T-helper 17 cell (primary cell): ENCODE measurements around the gene FARSA. TPM values are rescaled to one million over a fixed set of nuclear protein-coding genes. Genes with fewer than 3 reads are reported as not detected.

Experiments used
- ATAC-seq: fragments of 150-1000 bp; cut with Tn5 transposase; 2 replicates; pipeline ENCODE4 v1.10.0; 2021; ENCODE audit warnings: mild to moderate bottlenecking, moderate library complexity
- DNase-seq, 3 donors: peaks; one replicate each; pipeline versions ENCODE4 v3.0.0 to v3.0.0-alpha.2; 2020 to 2021
- H3K9me3 ChIP-seq: one replicate; pipeline ENCODE4 v1.7.0; 2013; ENCODE audit warnings: low read length, mild to moderate bottlenecking; ENCODE audit not compliant: control insufficient read depth, poor library complexity, severe bottlenecking
- H3K27ac Mint-ChIP-seq: one replicate; pipeline ENCODE4 v1.8.0; 2022; ENCODE audit warnings: mild to moderate bottlenecking, moderate library complexity, mixed read lengths
- H3K27me3 Mint-ChIP-seq: one replicate; pipeline ENCODE4 v1.8.0; 2022; ENCODE audit warnings: mixed read lengths
- H3K36me3 Mint-ChIP-seq: one replicate; pipeline ENCODE4 v1.8.0; 2022; ENCODE audit warnings: low read depth, mixed read lengths
- H3K4me1 Mint-ChIP-seq: one replicate; pipeline ENCODE4 v1.8.0; 2022; ENCODE audit warnings: mild to moderate bottlenecking, mixed read lengths
- H3K4me3 Mint-ChIP-seq: one replicate; pipeline ENCODE4 v1.8.0; 2022; ENCODE audit warnings: mild to moderate bottlenecking, moderate library complexity, mixed read lengths
- total RNA-seq, 4 donors: library from RNA in 2 of 4; stranded (reverse) in 2 of 4; gene quantifications; one replicate each; pipeline ENCODE4 v1.2.3 and lab custom pipeline; 2022 to 2026

The FARSA gene
- total RNA-seq, 2 donors from 2014 or later = 23.2 to 28.3 TPM

DNA sequence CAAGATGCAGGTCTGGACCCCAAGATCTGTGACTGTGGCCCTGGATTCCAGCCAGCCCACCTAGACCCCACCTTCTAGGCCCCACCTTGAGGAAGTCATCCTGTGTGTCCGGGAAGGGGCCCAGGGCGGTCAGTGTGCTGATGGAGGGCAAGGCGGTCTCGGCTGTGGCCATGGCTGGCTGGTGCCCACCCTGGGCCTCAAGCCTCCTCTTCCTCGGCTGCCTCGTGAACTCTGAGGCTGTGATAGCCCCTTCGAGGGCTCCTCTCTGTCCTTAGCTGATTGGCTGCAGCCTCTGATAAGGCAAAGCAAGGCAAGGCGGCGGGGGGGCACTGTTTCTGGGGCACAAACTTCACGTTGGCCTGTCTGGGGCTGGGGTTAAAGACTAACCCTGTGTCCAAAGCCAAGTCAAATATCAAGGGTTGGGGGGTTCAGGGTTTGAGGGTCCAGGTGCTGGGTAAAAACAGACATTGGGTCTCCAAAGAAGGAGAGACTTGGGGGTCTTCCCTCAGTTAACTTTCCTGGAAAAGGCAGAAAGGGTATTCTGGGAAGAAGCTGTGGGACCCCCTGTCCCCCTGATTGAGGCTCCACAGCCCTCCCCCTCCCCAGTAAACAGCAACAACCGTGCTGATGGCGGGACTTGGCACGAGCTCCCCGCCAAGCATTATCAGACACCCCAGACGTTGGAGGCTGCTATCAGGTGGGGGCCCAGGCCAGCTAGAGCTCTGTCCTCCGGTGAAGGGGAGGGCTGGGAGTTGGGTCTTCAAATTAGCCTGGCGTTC is 46.4 kb downstream of the FARSA start, which contains the start of gene KLF1:
KLF1 (minus strand) TSS at position 233 of the 779 bp plus-strand sequence; CDS start at position 172, 61 bp downstream.
- Mint-ChIP-seq H3K36me3 (peaks cover 5% of the 10 kb centered on the region), H3K27me3 (no peaks in the 10 kb centered on the region), H3K27ac (no peak within 1 kb of the TSS), H3K4me1 (peaks cover 27% of the 10 kb centered on the region), H3K4me3 (peak within 1 kb of the TSS; percentile 79)
- H3K9me3 ChIP-seq = no peaks in the 10 kb centered on the region
- no peak for ATAC-seq
- DNase-seq = no peak

- H3K9me3 ChIP-seq = no peaks in the 10 kb centered on the region
- Mint-ChIP-seq H3K36me3 (peaks cover 5% of the 10 kb centered on the region), H3K27me3 (no peaks in the 10 kb centered on the region), H3K4me1 (peaks cover 26% of the 10 kb centered on the region), H3K4me3 (peak overlapping the region; percentile 79), H3K27ac (no peak overlapping the region)
- no peak for ATAC-seq
- no peak for DNase-seq
Measured at GRCh38 chr19:12886651-12886968, 46.9 kb downstream of the FARSA start.

GRCh38 chr19:12885749-12886650 is 47.5 kb downstream of the FARSA start:
- peaks cover 23% of the 10 kb centered on the region for H3K4me1 Mint-ChIP-seq
- H3K27me3 Mint-ChIP-seq = no peaks in the 10 kb centered on the region
- H3K9me3 ChIP-seq = no peaks in the 10 kb centered on the region
- peaks cover 3% of the 10 kb centered on the region for H3K36me3 Mint-ChIP-seq
- DNase-seq = no peak
- H3K27ac Mint-ChIP-seq = no peak overlapping the region
- H3K4me3 Mint-ChIP-seq = peak overlapping the region; percentile 79
- ATAC-seq = no peak

- no peaks in the 10 kb centered on the region for H3K9me3 ChIP-seq
- Mint-ChIP-seq H3K4me3 (peak overlapping the region; percentile 78), H3K27me3 (no peaks in the 10 kb centered on the region), H3K36me3 (peaks cover 2% of the 10 kb centered on the region), H3K27ac (peak overlapping the region; percentile 0), H3K4me1 (peaks cover 24% of the 10 kb centered on the region)
- DNase-seq = peak; percentile 71 to 79 (median 72)
- peak; percentile 78 for ATAC-seq
Measured at GRCh38 chr19:12884926-12885748, 48.4 kb downstream of the FARSA start.

DNA sequence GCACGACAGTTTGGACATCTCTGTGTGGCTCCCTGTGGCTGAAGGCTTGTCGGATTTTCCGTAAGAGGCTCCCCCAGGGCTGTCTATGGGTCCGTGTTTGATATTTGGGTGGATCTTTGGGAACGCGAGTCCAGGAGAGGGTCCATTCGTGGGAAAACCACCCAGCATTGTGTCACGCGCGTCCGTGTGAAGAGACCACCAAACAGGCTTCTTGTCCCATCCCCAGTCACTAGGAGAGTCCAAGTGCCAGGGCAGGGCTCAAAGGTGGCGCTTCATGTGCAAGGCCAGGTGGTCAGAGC is 48.9 kb downstream of the FARSA start:
- Mint-ChIP-seq H3K4me1 (peaks cover 25% of the 10 kb centered on the region), H3K4me3 (peak overlapping the region; percentile 78), H3K27me3 (no peaks in the 10 kb centered on the region), H3K27ac (peak overlapping the region; percentile 0), H3K36me3 (peaks cover 2% of the 10 kb centered on the region)
- DNase-seq (no peak), ATAC-seq (no peak)
- no peaks in the 10 kb centered on the region for H3K9me3 ChIP-seq

- H3K27ac Mint-ChIP-seq = no peak overlapping the region
- H3K4me3 Mint-ChIP-seq = no peak overlapping the region
- H3K36me3 Mint-ChIP-seq = peaks cover 2% of the 10 kb centered on the region
- no peaks in the 10 kb centered on the region for H3K27me3 Mint-ChIP-seq
- H3K9me3 ChIP-seq = no peaks in the 10 kb centered on the region
- peaks cover 27% of the 10 kb centered on the region for H3K4me1 Mint-ChIP-seq
- ATAC-seq (no peak), DNase-seq (no peak)
Measured at GRCh38 chr19:12884202-12884601, 49.3 kb downstream of the FARSA start.

DNA sequence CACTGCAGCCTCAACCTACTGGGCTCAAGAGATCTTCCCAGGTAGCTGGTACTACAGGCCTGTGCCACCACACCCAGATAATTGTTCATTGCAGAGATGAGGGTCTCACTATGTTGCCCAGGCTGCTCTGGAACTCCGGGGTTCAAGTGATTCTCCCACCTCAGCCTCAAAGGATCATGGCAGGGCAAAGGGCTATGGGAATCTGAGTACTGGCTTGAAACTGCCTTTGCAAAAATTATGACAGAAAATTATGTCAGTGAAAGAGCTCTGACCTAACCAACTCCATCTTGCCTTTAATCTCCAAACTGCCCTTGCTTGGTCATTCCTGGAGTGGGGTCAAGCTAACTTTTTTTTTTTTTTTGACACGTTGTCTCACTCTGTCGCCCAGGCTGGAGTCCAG is 50.9 kb downstream of the FARSA start:
- H3K36me3 Mint-ChIP-seq = peaks cover 2% of the 10 kb centered on the region
- peaks cover 27% of the 10 kb centered on the region for H3K4me1 Mint-ChIP-seq
- ATAC-seq (no peak), DNase-seq (no peak)
- peak overlapping the region; percentile 92 for H3K4me3 Mint-ChIP-seq
- H3K27me3 Mint-ChIP-seq = no peaks in the 10 kb centered on the region
- H3K9me3 ChIP-seq = no peaks in the 10 kb centered on the region
- H3K27ac Mint-ChIP-seq = peak overlapping the region; percentile 90

GRCh38 chr19:12881172-12881808 is 52.2 kb downstream of the FARSA start, which contains the start of gene DNASE2:
DNASE2 (minus strand) TSS chr19:12881449; CDS start chr19:12881375, 74 bp downstream.
- DNase-seq (peak; percentile 76 to 84 (median 80)), ATAC-seq (peak; percentile 80)
- peak within 1 kb of the TSS; percentile 90 for H3K27ac Mint-ChIP-seq
- H3K36me3 Mint-ChIP-seq = peaks cover 2% of the 10 kb centered on the region
- H3K4me3 Mint-ChIP-seq = peak within 1 kb of the TSS; percentile 92
- no peaks in the 10 kb centered on the region for H3K9me3 ChIP-seq
- H3K27me3 Mint-ChIP-seq = no peaks in the 10 kb centered on the region
- peaks cover 22% of the 10 kb centered on the region for H3K4me1 Mint-ChIP-seq

- H3K4me3 Mint-ChIP-seq = peak overlapping the region; percentile 92
- ATAC-seq (peak; percentile 1), DNase-seq (no peak)
Measured at GRCh38 chr19:12880551-12881171, 52.9 kb downstream of the FARSA start.

DNA sequence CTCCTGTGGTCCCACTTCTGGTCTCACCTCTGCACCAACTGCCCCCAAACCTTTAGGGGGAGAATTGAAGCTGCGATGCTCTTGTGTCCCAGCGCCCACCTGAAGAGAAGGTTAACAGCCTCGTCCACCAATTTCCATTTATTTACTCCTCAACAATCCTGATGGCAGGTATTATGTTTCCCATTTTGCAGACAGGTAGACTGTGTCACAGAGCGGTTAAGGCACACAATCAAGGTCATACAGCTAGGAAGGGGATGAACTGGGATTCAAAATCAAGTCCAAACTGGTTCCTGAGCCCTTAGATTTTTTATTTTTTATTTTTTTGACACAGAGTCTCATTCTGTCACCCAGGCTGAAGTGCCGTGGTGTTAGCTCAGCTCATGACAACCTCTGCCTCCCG is 58.4 kb downstream of the FARSA start:
- DNase-seq = no peak
- H3K9me3 ChIP-seq = no peaks in the 10 kb centered on the region
- ATAC-seq = no peak
- H3K27me3 Mint-ChIP-seq = no peaks in the 10 kb centered on the region
- peaks cover 10% of the 10 kb centered on the region for H3K36me3 Mint-ChIP-seq
- no peak overlapping the region for H3K4me3 Mint-ChIP-seq
- H3K27ac Mint-ChIP-seq = no peak overlapping the region
- peaks cover 6% of the 10 kb centered on the region for H3K4me1 Mint-ChIP-seq

More at GRCh38 chr19:12880551-12881171, 52.9 kb downstream of the FARSA start:
- no peaks in the 10 kb centered on the region for H3K9me3 ChIP-seq
- Mint-ChIP-seq H3K4me1 (peaks cover 22% of the 10 kb centered on the region), H3K36me3 (peaks cover 2% of the 10 kb centered on the region), H3K27ac (peak overlapping the region; percentile 90), H3K27me3 (no peaks in the 10 kb centered on the region)

- Mint-ChIP-seq H3K4me1 (peaks cover 2% of the 10 kb centered on the region), H3K27ac (no peak overlapping the region), H3K36me3 (peaks cover 10% of the 10 kb centered on the region), H3K27me3 (no peaks in the 10 kb centered on the region), H3K4me3 (no peak overlapping the region)
- no peaks in the 10 kb centered on the region for H3K9me3 ChIP-seq
- ATAC-seq (no peak), DNase-seq (no peak)
Measured at GRCh38 chr19:12873891-12874745, 59.4 kb downstream of the FARSA start.
